ENCODE results near the gene TTLL11.

TTLL11 gene

DNA sequence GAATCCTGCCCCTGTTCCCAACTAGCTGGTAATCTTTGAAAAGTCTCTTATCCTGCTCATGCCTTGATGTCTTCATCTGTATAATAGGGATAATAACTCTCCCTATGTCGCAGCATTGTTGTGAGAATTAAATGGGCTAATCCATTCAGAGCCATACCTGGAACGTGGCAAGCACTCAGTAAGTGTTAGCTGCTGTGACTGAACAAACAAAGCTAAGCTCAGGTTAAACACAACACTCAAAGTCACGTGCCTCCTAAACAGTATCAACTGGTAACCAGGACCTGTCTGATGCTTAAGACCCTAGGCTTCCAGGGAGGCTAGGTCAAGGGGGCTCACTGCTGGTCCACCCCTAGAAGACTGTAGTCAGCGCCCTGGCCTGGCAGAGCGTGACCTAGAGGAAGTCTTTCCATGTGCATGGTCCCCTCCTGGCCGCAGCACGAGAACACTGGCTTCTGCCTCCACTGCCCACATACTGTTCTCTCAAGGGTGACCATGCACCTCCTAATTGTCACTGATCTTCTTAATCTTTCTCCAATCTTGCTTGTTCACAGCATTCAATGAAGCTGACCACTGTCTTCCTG lies 211.1 kb downstream of the TTLL11 start:
- no peak for DNase-seq (ENCODE audit: low read depth)

GRCh38 chr9:121880343-121880898 lies 212.7 kb downstream of the TTLL11 start:
- DNase-seq (ENCODE audit: low read depth), result no peak

DNA sequence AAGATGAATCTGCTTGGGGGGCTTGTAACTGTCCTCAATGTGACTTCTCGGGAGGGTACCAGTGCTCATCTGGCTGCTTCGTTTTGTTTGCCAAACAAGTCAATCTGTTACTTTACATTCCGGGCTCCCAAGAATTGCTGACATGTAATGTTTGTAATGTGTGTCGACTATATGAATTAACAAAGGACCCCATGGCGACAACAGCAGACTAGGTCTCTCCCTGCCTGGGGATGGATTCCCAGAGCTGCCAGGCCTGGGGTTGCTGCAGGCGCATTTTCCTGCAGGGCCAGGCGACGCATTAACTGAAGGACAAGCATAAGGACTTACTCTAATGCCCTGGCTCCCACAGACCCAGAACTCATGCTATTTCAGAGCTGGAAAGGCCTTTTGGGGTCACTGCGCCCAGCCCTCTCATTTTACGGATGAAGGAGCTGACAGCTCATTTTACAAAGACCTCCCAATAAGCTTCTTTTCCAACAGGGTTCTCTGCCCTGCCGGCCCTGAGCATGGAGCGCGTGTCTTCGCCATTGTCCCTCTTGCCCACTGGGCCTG lies 214.8 kb downstream of the TTLL11 start:
- DNase-seq (ENCODE audit: low read depth), result no peak

GRCh38 chr9:121876658-121877271 lies 216.3 kb downstream of the TTLL11 start:
- peak; percentile 90 for DNase-seq (ENCODE audit: low read depth)

- DNase-seq (ENCODE audit: low read depth), result peak; percentile 72
These were observed 216.9 kb downstream of the TTLL11 start for GRCh38 chr9:121876255-121876654.

- DNase-seq (ENCODE audit: low read depth), result no peak
These were observed 218.6 kb downstream of the TTLL11 start for GRCh38 chr9:121874524-121874923.

GRCh38 chr9:121871431-121872025 lies 221.6 kb downstream of the TTLL11 start:
- DNase-seq (ENCODE audit: low read depth), result peak; percentile 40

GRCh38 chr9:121870271-121870670 lies 222.8 kb downstream of the TTLL11 start:
- no peak for DNase-seq (ENCODE audit: low read depth)

- DNase-seq (ENCODE audit: low read depth), result no peak
These were observed 224.5 kb downstream of the TTLL11 start for GRCh38 chr9:121868626-121869025.

DNA sequence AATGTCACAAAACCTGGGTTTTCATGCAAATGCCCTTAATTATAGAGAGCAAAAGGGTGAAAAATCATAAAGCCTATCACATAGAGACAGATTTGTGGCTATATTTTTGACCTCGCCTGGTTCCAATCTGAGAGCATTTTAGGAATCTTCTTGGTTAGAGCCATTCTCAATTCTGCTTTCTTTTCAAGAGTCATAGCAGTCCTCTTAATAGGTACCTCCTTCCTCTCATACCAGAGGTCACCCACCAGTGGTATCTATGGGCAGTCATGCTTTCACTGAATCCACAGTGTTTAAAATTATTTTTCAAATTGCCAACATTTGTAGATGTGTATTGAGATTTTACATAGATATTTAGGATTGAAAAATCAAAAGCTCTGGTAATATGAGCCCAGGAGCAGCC lies 226.2 kb downstream of the TTLL11 start:
- no peak for DNase-seq (ENCODE audit: low read depth)

DNA sequence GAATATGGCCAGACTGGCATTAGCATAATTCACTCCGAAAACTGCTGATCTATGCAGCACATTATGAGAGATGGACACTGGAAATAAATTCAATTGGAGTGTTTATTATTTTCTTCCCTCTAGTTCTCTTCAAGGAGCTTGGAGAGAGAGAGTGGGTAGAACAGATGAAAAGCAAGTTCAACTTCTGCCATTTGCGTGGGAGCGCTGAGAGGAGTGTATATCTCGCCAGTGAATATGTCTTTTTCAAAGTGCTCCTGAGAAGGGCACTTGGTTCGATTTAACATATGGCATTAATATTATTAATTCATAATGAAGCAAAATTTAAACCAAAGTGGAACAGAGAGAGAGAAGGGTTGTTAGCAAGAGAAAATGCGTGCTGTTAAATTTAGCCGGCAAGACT lies 227.2 kb downstream of the TTLL11 start:
- DNase-seq (ENCODE audit: low read depth), result no peak

DNA sequence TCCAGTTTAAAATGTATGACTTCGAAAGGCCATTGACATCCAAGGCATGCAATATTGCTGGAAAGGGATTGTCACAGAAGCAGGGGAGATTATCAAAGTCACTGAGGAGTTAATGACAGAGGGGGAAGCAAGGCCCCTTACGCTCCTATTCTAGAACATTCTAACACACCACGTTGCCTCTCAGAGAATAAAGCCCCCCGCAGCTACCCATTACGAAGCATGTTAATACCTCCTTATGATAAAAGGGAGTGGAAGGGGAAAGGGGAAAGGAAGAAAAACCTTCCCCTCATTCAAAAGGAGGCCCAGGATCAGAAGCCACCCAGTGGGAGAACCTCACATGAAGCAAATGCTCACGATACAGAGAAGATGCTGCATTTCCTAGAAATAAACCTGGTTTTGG lies 228.0 kb downstream of the TTLL11 start:
- DNase-seq (ENCODE audit: low read depth), result no peak

GRCh38 chr9:121863955-121864354 lies 229.2 kb downstream of the TTLL11 start:
- peak; percentile 80 for DNase-seq (ENCODE audit: low read depth)

GRCh38 chr9:121862371-121863332 lies 230.5 kb downstream of the TTLL11 start:
- no peak for DNase-seq (ENCODE audit: low read depth)

- DNase-seq (ENCODE audit: low read depth), result peak; percentile 63
These were observed 231.5 kb downstream of the TTLL11 start for GRCh38 chr9:121861501-121862180.

GRCh38 chr9:121860744-121861143 lies 232.4 kb downstream of the TTLL11 start:
- DNase-seq (ENCODE audit: low read depth), result peak; percentile 90

DNA sequence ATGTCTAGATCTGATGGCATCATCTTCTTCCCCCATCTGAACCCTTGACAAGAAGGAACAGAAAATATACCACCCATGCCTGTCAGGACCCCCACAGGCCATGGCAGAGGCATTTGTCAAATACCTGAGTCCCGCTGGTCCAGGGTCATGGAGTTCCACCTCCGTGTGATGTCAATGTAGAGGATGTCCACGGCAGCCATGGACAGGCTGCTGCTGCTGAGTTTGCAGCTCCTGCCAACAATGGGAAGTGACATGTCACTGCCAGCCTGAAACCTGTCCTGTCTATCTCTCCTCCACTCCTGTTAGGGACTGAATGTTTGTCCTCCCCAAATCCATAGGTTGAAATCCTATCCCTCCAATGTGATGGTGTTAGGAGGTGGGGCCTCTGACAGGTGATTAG lies 232.9 kb downstream of the TTLL11 start:
- DNase-seq (ENCODE audit: low read depth), result no peak

GRCh38 chr9:121859646-121860045 lies 233.5 kb downstream of the TTLL11 start:
- DNase-seq (ENCODE audit: low read depth), result no peak

- no peak for DNase-seq (ENCODE audit: low read depth)
These were observed 234.3 kb downstream of the TTLL11 start for GRCh38 chr9:121858788-121859187.

DNA sequence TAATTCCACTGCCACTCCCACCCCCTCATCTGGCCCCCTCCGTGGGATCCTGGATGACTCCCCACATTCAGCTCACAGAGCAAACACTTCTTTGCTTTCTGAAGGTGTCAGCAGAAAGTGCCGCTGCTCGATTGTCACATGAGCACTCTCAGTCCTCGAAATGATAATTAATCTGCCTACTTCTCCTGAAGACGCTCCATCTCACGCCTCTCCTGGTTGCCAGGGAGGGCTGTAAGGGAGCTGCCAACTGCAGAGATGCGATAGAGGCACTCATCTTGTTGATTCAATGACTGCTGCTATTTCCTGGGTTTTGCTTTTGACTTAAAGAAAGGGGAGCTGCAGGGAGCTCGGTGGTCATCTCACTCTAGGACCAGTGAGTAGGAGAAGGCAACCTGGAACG lies 235.2 kb downstream of the TTLL11 start:
- no peak for DNase-seq (ENCODE audit: low read depth)

DNA sequence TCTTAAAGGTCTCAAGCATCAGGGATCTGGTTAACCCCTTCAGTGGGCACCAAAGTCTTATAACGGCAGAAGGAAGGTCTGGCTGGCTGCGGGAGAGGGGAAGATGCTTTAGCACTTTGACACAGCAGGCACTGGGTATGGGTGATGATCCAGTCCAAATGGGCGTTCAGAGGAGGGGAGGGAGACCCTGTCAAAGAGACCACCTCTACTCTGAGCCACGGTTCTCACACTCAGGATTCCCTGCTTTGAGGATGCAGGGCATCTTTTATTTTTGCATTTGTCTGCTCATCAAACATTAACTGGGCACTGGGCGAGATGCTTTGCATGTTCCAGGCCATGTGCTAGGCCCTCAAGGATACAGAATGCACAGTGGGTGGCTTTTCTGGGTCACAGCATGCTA lies 237.6 kb downstream of the TTLL11 start:
- no peak for DNase-seq (ENCODE audit: low read depth)

Data from EH (cell line).